ENCODE results near the gene FRMD4A. TPM values are rescaled to one million over a fixed set of nuclear protein-coding genes. Genes with fewer than 3 reads are reported as not detected.

Gene FRMD4A
- total and polyA plus RNA-seq, 7 donors, result 3.0 to 27.8 (median 14.4) TPM

- no peak for DNase-seq
- Histone ChIP-seq H3K27me3 (no peaks in the 10 kb centered on the region), H3K27ac (peak overlapping the region in 1 of 4 donors; percentile 59), H3K4me3 (no peak overlapping the region), H3K36me3 (no peaks in the 10 kb centered on the region), H3K4me1 (peaks cover 0 to 7% (median 2%) of the 10 kb centered on the region in 4 donors), H3K9me3 (peaks cover 0 to 5% (median 0%) of the 10 kb centered on the region in 4 donors)
- TF ChIP-seq CTCF (IDR thresholded peaks at IDR 0.05), result no peak
- TF ChIP-seq POLR2A (IDR thresholded peaks at IDR 0.05), result no peak
- TF ChIP-seq EP300 (IDR thresholded peaks at IDR 0.05), result no peak
- TF ChIP-seq POLR2AphosphoS5 (IDR thresholded peaks at IDR 0.05), result no peak
- intact Hi-C loops (cut with DNase I), result no loop called here
- 70 to 75% methylated on average over 9 of the region's 9 CpGs for WGBS, 2 donors
Measured at GRCh38 chr10:14247377-14248116, 83.2 kb downstream of the FRMD4A start.

GRCh38 chr10:14244801-14245211 lies 85.9 kb downstream of the FRMD4A start:
- Histone ChIP-seq H3K27me3 (no peaks in the 10 kb centered on the region), H3K4me1 (peaks cover 0 to 7% (median 2%) of the 10 kb centered on the region in 4 donors), H3K36me3 (no peaks in the 10 kb centered on the region), H3K27ac (no peak overlapping the region), H3K9me3 (no peaks in the 10 kb centered on the region), H3K4me3 (no peak overlapping the region)
- WGBS, 2 donors, result 56 to 79% methylated on average over 3 of the region's 3 CpGs
- TF ChIP-seq CTCF (IDR thresholded peaks at IDR 0.05), result no peak
- no peak for TF ChIP-seq POLR2A (IDR thresholded peaks at IDR 0.05)
- no peak for TF ChIP-seq EP300 (IDR thresholded peaks at IDR 0.05)
- no peak for TF ChIP-seq POLR2AphosphoS5 (IDR thresholded peaks at IDR 0.05)
- intact Hi-C loops (cut with DNase I), result no loop called here
- no peak for DNase-seq

- Histone ChIP-seq H3K4me1 (peaks cover 0 to 7% (median 2%) of the 10 kb centered on the region in 4 donors), H3K36me3 (no peaks in the 10 kb centered on the region), H3K27ac (no peak overlapping the region), H3K4me3 (no peak overlapping the region), H3K27me3 (no peaks in the 10 kb centered on the region), H3K9me3 (no peaks in the 10 kb centered on the region)
- TF ChIP-seq EP300 (IDR thresholded peaks at IDR 0.05) (no peak), POLR2A (IDR thresholded peaks at IDR 0.05) (no peak)
- DNase-seq, result no peak
- intact Hi-C loops (cut with DNase I), result no loop called here
- WGBS, 2 donors, result 42 to 59% methylated on average over 3 of the region's 3 CpGs
Measured at GRCh38 chr10:14244147-14244546, 86.6 kb downstream of the FRMD4A start.

DNA sequence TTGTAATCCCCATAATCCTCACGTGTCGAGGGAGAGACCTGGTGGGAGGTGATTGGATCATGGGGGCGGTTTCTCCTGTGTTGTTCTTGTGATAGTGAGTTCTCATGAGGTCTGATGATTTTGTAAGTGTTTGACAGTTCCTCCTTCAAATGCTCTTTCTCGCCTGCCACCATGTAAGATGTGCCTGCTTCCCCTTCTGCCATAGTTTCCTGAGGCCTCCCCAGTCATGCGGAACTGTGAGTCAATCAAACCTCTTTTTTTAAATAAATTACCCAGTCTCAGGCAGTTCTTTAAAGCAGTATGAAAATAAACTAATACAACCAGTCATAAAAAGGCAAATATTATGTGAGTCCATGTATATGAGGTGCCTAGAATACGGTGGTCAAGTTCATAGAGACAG lies 87.5 kb downstream of the FRMD4A start:
- H3K36me3 ChIP-seq, result no peaks in the 10 kb centered on the region
- intact Hi-C loops (cut with DNase I), result no loop called here
- DNase-seq, result no peak
- whole genome bisulfite sequencing, 2 donors, result 85 to 93% methylated on average over 6 of the region's 6 CpGs
- H3K27me3 ChIP-seq, result no peaks in the 10 kb centered on the region
- peaks cover 0 to 7% (median 2%) of the 10 kb centered on the region in 4 donors for H3K4me1 ChIP-seq
- no peaks in the 10 kb centered on the region for H3K9me3 ChIP-seq
- H3K4me3 ChIP-seq, result no peak overlapping the region
- no peak overlapping the region for H3K27ac ChIP-seq
- no peak for TF ChIP-seq EP300 (IDR thresholded peaks at IDR 0.05)
- no peak for TF ChIP-seq POLR2AphosphoS5 (IDR thresholded peaks at IDR 0.05)
- TF ChIP-seq CTCF (IDR thresholded peaks at IDR 0.05), result no peak
- no peak for TF ChIP-seq POLR2A (IDR thresholded peaks at IDR 0.05)

- 79 to 83% methylated on average over 1 of the region's 1 CpG for WGBS, 2 donors
- Histone ChIP-seq H3K27me3 (no peaks in the 10 kb centered on the region), H3K9me3 (no peaks in the 10 kb centered on the region), H3K4me1 (no peaks in the 10 kb centered on the region), H3K36me3 (no peaks in the 10 kb centered on the region), H3K4me3 (no peak overlapping the region), H3K27ac (no peak overlapping the region)
- TF ChIP-seq EP300 (IDR thresholded peaks at IDR 0.05) (no peak), CTCF (IDR thresholded peaks at IDR 0.05) (no peak), POLR2AphosphoS5 (IDR thresholded peaks at IDR 0.05) (no peak), POLR2A (IDR thresholded peaks at IDR 0.05) (no peak)
- DNase-seq, result no peak
- intact Hi-C loops (cut with DNase I), result no loop called here
Measured at GRCh38 chr10:14241196-14241595, 89.5 kb downstream of the FRMD4A start.
